GM19468 (cell line): ENCODE data around the gene RNF223.
A peak's percentile ranks its signal among the peaks of the same experiment; 100 is the strongest.

Experiments used
- ATAC-seq: cut with Tn5 transposase; IDR thresholded peaks from one replicate; pipeline ENCODE4 v1.9.1; 2021; ENCODE audit warnings: mild to moderate bottlenecking, moderate library complexity, moderate number of reproducible peaks; ENCODE audit not compliant: unreplicated experiment; ENCODE audit errors: extremely low read depth

Gene RNF223

DNA sequence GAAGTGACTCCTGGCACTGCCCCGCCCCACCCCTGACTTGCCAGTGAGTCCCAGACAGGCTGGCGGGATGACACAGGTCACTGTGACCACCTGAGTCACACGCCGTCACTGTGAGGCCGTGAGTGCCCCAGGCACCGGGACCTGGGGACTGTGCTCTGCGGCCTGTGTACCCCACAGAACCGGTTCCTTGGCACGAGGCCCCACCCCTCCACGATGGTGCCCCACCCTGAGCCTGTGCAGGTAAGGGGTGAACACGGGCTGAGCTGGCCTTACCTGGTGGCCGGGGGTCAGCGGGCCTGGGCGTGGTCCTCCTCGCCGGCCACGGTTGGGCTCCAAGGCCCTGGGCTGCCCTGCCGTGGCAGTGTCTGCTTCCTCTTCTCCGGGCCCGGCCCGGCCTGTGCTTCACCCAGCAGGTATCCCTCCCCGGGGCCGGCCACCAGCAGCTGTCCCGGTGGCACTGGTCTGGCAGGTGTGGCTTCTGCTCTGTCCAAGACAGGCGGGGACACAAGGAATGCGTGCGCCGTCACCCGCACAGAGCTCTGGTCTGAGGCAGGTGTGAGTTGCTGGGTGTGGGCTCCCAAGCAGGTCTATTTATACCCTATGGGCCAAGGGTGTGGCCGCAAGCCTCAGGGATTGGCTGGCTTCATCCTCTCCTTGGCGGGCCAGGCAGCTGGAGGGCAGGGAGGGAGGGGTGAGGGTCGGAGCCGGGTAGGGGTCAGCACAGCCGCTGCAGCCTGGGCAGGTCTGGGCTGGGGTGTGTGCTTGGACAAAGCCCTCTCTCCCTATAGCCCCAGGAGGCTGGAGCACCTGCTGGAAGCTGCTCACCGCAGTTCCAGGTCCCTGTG is at the start of gene RNF223:
RNF223 (minus strand) TSS at position 564 of the 845 bp plus-strand sequence. CDS start 1,740 bp downstream, outside the sequence.
- no peak for ATAC-seq

DNA sequence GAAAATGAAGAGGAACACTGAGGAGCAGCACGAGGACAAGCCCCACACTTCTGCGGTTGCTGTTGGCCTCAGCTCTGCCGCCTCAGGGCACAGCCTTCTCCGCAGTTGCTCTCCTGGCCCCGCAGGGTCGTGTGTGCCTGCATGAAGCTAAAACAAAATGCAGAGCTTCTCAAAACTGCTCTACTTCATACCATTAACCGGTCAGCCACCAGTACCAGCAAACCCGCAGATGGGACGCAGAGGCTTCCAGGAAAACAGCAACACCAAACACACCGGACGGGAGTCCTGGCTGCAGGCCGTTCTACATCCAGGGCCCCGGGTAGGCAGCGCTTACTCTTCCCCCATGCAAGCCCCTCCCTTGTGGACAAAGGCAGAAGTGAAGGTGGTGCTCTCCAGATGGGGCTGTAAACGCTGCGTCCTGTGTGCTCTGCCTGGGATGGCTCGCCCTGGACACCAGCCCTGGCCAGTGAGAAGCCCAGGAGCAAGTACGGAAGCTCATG is 48.9 kb upstream of the RNF223 start:
- ATAC-seq, result no peak

DNA sequence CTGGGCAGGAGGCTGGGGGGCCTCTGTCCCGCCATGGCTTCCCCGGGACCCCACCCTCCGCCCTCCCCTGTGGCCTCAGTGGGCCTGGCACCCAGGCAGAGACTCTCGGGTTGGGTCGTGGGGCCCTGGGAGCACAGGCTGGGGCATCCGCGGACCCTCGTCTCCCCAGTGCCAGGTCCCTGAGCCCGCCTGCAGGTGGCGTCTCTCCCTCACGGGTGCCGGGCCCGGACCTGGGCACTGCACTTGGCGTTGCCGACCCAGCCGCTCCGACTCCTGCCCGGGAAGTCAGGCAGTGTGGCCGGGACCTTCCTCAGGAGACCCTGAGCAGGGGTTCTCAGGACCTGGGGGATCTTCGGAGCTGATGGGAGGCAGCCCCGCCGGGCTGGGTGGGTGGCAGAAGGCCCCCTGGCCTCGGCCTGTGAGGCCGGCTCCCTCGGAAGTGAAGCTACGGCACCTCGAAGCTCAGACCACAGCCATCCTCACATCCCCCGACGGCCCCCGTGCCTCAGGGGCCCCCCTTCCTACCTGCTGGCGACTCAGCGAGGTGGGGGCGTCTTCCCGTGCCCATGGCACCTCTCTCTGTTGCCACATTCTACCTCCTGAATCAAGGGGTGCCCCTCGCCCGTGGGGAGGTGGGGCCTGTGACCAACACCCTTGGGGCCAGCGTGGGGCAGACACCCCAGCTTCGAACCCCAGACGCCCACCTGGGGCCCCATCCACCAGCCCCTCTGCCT is 48.1 kb upstream of the RNF223 start:
- ATAC-seq, result no peak

DNA sequence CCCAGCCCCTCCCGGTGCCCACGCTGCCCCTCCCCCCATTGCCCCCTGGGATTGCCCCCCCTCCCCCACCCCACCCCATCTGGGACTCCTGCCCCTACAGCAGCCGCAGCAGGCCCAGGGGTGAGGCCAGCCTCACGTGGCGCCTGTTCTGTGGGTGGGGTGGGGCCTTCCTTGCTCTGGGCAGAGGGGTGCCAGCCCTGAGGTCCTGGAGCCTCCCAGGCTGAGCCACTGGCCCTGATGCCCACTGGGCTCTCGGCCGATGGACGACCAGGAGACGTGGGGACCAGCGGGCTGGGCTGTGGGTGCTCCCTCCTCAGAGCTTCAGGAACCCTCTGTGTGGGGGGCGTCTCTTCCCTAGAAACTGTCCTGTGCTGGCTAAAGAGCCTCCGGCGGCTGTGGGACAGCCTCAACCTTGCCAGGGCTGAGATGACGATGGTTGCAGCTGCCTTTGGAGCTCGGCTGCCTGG is 47.5 kb upstream of the RNF223 start:
- no peak for ATAC-seq

DNA sequence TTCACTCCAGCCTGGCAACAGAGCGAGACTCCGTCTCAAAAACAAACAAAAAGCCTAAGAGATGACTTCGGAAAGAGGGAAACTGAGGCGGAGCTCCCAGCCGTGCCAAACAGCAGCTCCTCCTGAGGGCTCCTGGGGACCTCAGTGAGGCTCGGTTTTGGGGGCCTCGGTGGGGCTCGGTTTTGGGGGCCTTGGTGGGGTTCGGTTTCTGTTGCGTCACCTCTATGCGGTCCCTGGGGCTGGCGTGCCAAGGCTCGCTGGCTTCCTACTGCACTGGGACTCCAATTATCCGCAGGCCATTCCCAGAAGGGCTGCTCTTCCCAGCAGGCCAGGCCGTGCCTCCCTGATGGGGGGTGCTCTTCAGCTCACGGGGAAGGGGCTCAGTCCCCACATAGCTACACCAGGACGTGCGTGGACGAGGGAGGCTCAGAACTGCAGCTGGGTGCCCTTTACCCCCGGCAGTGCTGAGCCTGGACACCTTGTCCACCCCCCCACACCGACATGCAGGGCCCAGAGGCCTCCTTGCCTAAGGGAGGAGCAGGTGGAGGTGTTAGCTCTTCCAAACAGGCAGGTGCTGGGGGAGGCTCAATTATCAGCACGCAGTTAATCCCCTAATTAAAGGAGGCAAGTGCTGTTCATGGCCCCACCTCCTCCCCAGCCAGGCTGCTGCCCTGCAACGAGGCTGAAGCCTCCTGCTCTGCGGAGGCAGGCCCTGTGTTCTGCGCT is 46.9 kb upstream of the RNF223 start:
- ATAC-seq, result no peak

DNA sequence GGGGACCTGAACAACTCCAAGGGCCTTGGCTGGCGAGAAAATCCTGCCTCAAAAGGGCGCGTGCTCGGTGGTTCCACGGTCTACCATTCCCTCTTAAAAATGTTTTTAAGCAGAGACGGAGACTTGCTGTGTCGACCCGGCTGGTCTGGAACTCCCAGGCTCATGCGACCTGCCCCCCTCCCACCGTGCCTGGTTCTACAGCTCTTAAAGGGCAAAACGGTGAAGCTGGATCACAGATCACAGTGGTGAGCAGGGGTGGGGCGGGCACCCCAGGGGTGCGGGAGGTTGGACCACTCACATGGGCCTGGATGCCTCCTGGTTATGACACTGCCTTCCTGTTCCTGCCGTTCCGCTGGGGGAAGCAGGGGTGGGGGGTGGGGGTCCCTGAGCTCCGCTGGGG is 46.0 kb upstream of the RNF223 start:
- ATAC-seq, result no peak

DNA sequence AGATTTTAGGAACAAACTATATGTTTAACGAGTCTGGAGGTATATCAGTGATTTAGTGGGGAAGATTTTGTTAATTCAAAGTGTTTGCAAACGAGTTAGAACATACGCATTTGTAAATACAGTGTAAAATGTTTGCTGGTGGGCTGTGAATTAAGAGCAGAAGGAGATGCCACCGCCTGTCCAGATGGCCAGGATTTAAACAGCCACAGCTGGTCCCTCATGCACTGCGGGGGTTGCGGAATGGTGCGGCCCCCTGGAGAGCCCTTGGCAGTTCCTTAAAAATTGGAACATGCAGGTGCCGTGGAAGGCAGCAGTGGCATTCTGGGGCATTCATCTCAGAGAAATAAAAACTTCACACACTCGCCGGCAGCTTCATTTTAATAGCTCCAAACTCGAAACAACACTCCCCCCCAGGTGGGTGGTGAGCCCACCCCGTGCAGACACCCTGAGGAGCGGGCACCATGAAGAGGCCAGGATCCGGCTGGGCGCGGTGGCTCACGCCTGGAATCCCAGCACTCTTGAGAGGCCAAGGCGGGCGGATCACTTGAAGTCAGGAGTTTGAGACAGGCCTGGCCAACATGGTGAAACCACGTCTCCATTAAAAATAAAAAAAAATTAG is 45.3 kb upstream of the RNF223 start:
- no peak for ATAC-seq

DNA sequence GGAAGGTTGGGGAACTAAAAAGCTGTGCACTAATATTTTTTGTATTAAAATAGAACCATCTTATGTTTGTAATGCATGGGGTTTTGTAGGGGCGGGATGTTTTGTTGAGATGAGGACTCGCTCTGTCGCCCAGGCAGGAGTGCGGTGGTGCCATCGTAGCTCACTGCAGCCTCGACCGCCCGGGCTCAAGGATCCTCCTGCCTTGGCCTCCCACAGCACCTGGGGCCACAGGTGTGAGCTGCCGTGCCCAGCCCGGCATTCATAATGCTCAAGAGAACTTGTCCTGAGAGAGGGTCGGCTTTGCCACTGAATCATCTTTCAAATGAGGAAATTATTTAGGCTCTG is 44.7 kb upstream of the RNF223 start:
- no peak for ATAC-seq

DNA sequence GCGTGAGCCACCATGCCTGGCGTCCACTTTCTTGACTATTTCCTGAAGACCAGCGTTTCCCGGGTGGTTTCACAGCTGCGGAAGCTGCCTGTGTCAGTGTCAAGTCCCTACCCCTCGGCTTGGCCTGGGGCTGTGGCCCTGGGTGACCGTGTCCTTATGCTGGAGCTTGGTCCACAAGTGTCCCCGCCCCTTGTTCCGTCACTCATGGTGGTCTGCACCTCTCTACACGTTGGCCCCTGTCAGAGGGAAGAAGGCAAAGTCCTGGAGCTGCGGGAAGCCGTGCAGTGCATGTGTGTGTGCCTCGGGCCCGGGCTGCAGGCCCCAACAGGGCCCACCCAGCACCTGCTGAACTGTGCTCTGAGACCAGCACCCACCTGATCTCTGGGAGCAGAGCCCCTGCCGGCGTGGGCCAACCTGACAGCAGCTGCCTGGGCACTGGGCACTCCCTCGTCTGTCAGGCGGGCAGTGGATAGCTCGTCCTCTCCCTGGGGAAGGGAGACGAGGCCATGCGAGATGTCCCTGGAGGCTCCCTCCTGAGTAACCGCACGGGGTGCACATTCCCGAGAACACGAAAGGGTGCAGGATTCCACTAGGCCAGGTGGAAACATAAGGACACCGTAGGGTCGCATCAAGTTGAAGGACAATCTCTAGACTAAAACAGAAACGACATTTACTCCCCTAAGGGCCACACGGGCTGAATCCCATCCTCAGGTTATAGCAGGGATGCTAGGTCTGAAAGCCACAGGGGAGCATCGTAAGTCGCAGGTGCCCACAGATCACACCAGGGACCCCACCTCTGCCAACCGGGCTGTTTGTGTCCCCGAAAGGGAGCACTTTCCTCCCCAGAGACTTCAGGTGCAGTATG is 44.1 kb upstream of the RNF223 start:
- no peak for ATAC-seq

DNA sequence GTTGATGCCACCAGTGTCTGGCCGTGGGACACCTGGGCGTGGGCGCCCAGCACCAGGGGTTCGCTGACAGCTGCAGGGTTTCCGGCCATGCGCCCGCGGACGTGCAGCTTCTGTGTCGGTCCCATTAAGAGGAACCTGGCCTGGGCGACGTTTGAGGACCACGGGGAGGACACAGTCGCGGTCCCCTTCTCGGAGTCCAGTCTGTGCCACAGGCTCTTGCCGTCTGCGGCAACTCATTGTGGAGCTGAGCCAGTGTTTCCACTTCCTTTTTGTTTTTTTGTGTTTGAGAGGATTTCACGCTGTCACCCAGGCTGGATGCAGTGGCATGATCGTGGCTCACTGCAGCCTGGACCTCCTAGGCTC is 43.3 kb upstream of the RNF223 start:
- ATAC-seq, result no peak

DNA sequence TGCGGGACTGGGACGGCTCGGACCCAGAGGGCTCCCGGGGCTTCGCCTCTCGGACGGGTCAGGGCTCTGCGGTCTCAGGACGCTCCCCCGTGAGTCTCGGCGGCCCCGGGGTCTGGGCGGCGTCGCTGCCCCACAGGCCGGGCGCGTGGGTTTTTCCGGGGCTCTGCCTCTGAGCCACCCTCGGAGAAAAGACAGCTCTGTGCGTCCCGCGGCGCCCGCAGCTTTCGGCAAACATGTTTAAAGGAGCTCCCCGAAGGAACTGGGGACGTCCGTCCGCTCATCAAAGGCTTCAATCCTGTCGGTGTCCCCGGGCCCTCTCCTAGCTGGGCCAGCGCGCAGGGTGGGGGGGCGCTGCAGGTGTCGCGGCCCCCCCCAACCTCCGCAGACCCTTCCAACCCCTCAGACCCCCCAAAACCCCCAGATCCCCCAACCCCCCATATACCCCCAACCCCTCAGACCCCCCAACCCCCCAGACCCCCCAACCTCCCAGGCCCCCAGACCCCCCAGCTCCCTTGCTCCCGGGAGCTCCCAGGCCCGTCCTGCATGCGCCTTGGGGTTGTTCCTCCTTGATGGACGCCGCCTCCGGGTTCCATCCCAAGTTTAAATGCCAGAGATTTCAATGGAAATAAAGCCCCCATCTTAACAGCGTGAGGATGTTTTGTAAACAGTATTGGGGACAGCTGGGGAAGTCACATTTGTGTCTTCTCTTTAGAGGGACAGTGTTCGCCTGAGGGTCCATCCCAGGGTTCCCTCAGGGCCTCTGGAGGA is 42.8 kb upstream of the RNF223 start:
- no peak for ATAC-seq

DNA sequence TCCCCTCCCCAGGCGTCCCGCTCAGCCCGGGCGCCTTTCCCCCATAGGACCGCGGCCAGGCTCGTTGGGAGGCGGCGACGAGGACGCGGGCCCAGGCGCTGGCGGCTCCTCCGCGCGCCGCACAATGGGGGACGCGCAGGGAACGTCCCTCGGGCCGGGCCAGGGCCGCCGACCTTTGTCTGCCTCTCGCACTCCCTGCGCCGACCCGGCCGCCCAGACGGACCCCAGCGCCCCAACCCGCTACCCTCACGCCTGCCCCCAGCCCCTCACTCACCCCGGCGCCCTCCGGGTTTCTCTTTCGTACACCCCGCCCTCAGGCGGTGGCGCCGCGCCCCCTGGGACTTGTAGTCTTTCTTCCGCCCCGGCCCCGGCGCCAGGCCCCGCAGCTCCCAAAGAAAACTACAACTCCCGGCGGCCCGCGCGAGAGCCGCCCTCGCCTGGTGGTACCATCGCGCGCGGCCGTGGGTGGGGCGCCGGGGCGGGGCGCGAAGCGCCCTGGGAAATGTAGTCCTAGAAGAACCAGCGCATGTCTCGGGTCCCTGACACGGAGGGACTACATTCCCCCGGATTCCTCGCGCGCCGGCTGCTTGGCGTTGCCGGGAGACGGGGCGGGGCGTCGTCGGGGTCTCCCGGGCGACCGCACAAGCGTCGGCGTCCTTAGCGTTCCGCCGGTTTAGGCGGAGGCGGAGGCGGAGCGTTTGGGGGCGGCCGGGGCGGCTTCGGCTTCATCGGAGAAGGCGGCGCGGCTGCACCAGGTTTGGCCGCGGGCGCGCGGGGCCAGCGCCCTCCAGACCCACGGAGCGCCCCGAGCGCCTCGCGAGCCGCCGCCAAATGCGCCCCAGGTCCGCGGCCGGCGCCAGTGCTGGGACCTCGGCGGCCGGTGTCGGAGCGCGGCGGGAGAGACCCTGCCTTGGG is 41.9 kb upstream of the RNF223 start, which contains the start of gene C1orf159:
C1orf159 (minus strand) TSS at position 304 of the 915 bp plus-strand sequence. CDS start 24,546 bp downstream, outside the sequence.
- ATAC-seq, result peak; percentile 80

DNA sequence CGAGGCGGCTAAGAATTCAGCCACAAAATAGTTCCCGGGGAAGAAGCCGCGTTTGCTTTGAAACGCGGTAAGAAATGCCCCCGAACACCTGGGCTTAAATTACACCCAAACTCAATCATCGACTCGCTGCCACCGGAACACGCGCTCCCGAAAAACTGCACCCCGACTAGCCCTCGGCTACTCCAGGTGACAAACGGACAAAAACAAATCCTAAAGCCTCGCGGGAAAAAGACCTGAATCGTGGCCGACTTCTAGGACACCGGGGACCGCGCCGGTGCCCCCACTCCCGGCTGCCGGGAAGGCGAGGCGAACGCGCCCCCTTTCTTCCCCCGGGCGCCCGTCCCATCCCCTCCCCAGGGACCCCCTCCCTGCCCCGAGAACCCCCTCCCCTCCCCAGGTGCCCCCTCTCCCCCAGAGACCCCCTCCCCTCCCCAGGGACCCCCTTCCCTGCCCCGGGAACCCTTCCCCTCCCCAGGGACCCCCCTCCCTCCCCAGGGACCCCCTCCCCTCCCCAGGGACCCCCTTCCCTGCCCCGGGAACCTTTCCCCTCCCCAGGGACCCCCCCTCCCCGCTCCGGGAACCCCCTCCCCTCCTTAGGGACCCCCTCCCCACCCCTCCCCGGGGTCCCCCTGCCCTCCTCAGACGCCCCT is 41.2 kb upstream of the RNF223 start:
- ATAC-seq, result no peak

DNA sequence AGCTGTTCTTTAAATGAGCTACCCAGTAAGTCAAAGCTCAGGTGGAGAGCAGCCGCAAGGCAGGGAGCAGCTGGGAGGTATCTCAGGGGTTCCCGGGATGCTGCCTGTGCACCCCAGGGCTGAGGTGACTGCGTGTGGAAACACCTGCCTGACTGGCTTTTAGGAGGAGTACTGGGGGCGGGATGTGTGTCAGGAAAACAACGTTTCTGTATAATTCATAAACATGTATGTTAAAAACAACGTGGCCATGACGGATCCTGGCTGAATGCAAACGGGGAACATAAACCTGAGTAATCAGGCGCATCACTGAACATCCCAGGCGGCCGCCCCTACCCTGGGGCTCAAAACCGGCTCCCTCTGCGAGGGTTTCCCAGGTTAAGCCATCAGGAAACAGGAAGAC is 40.3 kb upstream of the RNF223 start:
- ATAC-seq, result no peak

DNA sequence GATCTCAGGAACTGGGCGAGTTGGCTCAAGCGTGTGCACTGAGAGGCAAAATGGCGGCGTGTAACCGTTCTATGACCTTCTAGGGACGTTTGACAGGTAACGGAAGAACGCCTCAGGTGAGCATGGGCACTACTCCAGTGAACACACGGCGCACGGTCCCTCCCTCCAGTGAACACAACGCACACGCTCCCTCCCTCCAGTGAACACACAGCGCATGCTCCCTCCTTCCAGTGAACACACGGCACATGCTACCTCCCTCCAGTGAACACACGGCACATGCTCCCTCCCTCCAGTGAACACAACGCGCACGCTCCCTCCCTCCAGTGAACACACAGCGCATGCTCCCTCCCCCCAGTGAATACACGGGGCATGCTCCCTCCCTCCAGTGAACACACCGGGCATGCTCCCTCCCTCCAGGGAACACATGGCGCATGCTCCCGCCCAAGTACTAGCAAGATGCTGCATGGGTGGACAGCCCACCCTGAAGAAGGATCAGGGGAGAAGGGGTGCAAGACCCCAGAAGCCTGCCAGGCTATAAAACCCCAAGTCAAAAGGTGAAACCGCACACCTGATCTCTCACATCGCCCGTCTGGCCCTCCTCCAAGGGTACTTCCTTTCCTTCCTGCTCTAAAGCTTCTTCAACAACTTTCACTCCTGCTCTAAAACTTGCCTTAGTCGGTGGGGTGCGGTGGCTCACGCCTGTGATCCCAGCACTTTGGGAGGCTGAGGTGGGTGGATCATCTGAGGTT is 38.3 kb upstream of the RNF223 start:
- no peak for ATAC-seq

DNA sequence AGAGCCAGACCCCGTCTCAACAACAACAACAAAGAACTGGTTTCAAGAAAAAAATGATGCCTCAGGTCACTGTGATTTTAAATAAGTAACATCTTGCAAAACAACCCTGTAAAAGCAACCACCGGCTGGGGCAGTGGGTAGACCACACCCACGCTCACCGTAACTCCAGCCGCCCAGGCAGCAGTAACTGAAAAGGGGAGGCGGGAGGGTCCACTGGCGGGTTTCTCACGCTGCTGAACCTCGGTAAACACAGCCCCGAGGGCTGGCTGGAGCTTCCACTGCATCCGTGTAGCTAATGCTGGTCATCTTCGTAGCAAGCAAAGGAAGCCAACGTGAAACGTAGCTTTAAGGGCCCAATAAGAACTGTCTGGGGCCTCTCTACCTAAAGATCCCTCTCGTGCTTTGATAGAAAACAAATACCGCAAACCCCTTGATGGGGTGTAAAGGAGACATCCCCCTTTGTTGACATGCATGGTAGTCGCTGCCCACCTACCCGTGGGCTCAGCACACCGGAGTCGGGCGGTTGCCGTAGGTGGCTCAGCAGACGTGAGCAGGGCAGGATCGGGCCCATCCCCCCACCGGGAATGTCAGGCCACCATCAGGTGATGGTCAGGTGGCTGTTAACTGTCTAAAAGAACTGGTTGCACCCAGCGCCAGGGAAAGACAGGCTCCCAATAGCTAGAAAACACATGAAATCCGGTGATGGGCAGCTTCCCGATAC is 37.6 kb upstream of the RNF223 start:
- ATAC-seq, result no peak
